ENCODE results near the gene TUSC2.
A peak's percentile ranks its signal among the peaks of the same experiment; 100 is the strongest.

Gene TUSC2

GRCh38 chr3:50322115-50322385, 6.0 kb downstream of the TUSC2 start:
- TF ChIP-seq CTCF (conservative IDR thresholded peaks at IDR 0.05; ENCODE audit: low read length): no peak
- peak overlapping the region; percentile 71 for H3K4me3 ChIP-seq (ENCODE audit: low read length)
- DNase-seq (ENCODE audit: low read depth): no peak

- TF ChIP-seq CTCF (conservative IDR thresholded peaks at IDR 0.05; ENCODE audit: low read length): peak; percentile 42
- peak; percentile 84 for DNase-seq (ENCODE audit: low read depth)
- H3K4me3 ChIP-seq (ENCODE audit: low read length): peak overlapping the region; percentile 71
Measured at GRCh38 chr3:50321336-50322114, 6.5 kb downstream of the TUSC2 start.

GRCh38 chr3:50320853-50321335, 7.1 kb downstream of the TUSC2 start:
- no peak for TF ChIP-seq CTCF (conservative IDR thresholded peaks at IDR 0.05; ENCODE audit: low read length)
- H3K4me3 ChIP-seq (ENCODE audit: low read length): peak overlapping the region; percentile 71
- DNase-seq (ENCODE audit: low read depth): peak; percentile 50

GRCh38 chr3:50319894-50320625, 8.0 kb downstream of the TUSC2 start:
- H3K4me3 ChIP-seq (ENCODE audit: low read length): peak overlapping the region; percentile 71
- TF ChIP-seq CTCF (conservative IDR thresholded peaks at IDR 0.05; ENCODE audit: low read length): no peak
- no peak for DNase-seq (ENCODE audit: low read depth)

GRCh38 chr3:50319181-50319893, 8.7 kb downstream of the TUSC2 start:
- H3K4me3 ChIP-seq (ENCODE audit: low read length): no peak overlapping the region
- DNase-seq (ENCODE audit: low read depth): no peak
- no peak for TF ChIP-seq CTCF (conservative IDR thresholded peaks at IDR 0.05; ENCODE audit: low read length)

GRCh38 chr3:50318615-50319014, 9.4 kb downstream of the TUSC2 start:
- no peak for DNase-seq (ENCODE audit: low read depth)
- TF ChIP-seq CTCF (conservative IDR thresholded peaks at IDR 0.05; ENCODE audit: low read length): no peak
- no peak overlapping the region for H3K4me3 ChIP-seq (ENCODE audit: low read length)

Measured in AG10803 (cell line).